CD14-positive monocyte (primary cell): ENCODE measurements around the gene SUZ12. TPM values are rescaled to one million over a fixed set of nuclear protein-coding genes. Genes with fewer than 3 reads are reported as not detected.

Source experiments
- DNase-seq, 3 donors: peaks; one replicate each; pipeline ENCODE4 v3.0.0-alpha.2; 2011 to 2022
- H2AFZ ChIP-seq: 2 replicates; pipeline ENCODE4 v1.6.0; 2012; ENCODE audit warnings: mild to moderate bottlenecking, low read depth, low read length, inconsistent platforms; ENCODE audit not compliant: insufficient read depth, poor library complexity, severe bottlenecking
- H3K27ac ChIP-seq, 2 donors: 1 replicate in 1 of 2; 2 replicates in 1 of 2; pipeline ENCODE4 v1.5.1; 2012 to 2013; ENCODE audit warnings: low read length in 2 of 2, control low read depth in 1 of 2, inconsistent platforms in 1 of 2, low read depth in 1 of 2, mild to moderate bottlenecking in 1 of 2
- H3K27me3 ChIP-seq, 2 donors: one replicate each; pipeline versions ENCODE4 v1.6.0 to v1.6.1; 2011 to 2013; ENCODE audit warnings: low read length in 2 of 2; ENCODE audit not compliant: control insufficient read depth in 2 of 2, insufficient read depth in 2 of 2
- H3K36me3 ChIP-seq, 2 donors: replicated peaks in 1 of 2; 1 replicate in 1 of 2; 2 replicates in 1 of 2; pipeline versions ENCODE4 v1.5.1 to v1.6.1; 2012 to 2013; ENCODE audit warnings: low read length in 2 of 2, control low read depth in 1 of 2, inconsistent platforms in 1 of 2, mild to moderate bottlenecking in 1 of 2; ENCODE audit not compliant: insufficient read depth in 2 of 2, control insufficient read depth in 1 of 2
- H3K4me1 ChIP-seq, 2 donors: 1 replicate in 1 of 2; 2 replicates in 1 of 2; pipeline versions ENCODE4 v1.5.1 to v1.6.1; 2012 to 2013; ENCODE audit warnings: low read length in 2 of 2, control low read depth in 1 of 2, inconsistent platforms in 1 of 2, mild to moderate bottlenecking in 1 of 2, moderate library complexity in 1 of 2; ENCODE audit not compliant: insufficient read depth in 2 of 2, control insufficient read depth in 1 of 2
- H3K4me2 ChIP-seq: replicated peaks from 2 replicates; pipeline ENCODE3; 2012; ENCODE audit warnings: low read length, moderate library complexity, mild to moderate bottlenecking; ENCODE audit not compliant: poor library complexity, severe bottlenecking; ENCODE audit errors: extremely low read depth
- H3K4me3 ChIP-seq, 3 experiments: fragments of 200-600 bp in 1 of 3; sonication (generic) in 1 of 3; replicated peaks in 1 of 3; 1 replicate in 2 of 3; 2 replicates in 1 of 3; pipeline ENCODE4 v1.5.1; 2011 to 2013; ENCODE audit warnings: low read length in 3 of 3, mild to moderate bottlenecking in 3 of 3, control low read depth in 2 of 3, low read depth in 2 of 3, inconsistent platforms in 1 of 3, moderate library complexity in 1 of 3
- H3K79me2 ChIP-seq: 2 replicates; pipeline ENCODE4 v1.6.0; 2012; ENCODE audit warnings: mild to moderate bottlenecking, control low read depth, inconsistent platforms, low read length, moderate library complexity; ENCODE audit not compliant: insufficient read depth
- H3K9ac ChIP-seq: 2 replicates; pipeline ENCODE4 v1.6.0; 2017; ENCODE audit warnings: low read length, mild to moderate bottlenecking; ENCODE audit not compliant: insufficient read depth, poor library complexity, severe bottlenecking
- H3K9me3 ChIP-seq, 2 donors: replicated peaks in 1 of 2; 1 replicate in 1 of 2; 2 replicates in 1 of 2; pipeline versions ENCODE4 v1.5.1 to v1.6.1; 2012 to 2013; ENCODE audit warnings: low read length in 2 of 2, control low read depth in 1 of 2; ENCODE audit not compliant: control insufficient read depth in 1 of 2, insufficient read depth in 1 of 2
- H4K20me1 ChIP-seq: 2 replicates; pipeline ENCODE4 v1.6.0; 2012; ENCODE audit warnings: mild to moderate bottlenecking, low read length, control low read depth, moderate library complexity; ENCODE audit not compliant: insufficient read depth
- H3K27ac Mint-ChIP-seq, 7 donors: one replicate each; pipeline ENCODE4 v1.8.0; 2020; ENCODE audit warnings: mild to moderate bottlenecking in 7 of 7, mixed read lengths in 7 of 7, moderate library complexity in 6 of 7, inconsistent platforms in 2 of 7
- H3K27me3 Mint-ChIP-seq, 3 donors: one replicate each; pipeline ENCODE4 v1.8.0; 2021 to 2022; ENCODE audit warnings: low read depth in 3 of 3, mild to moderate bottlenecking in 3 of 3, mixed read lengths in 3 of 3, moderate library complexity in 3 of 3, inconsistent platforms in 1 of 3
- H3K36me3 Mint-ChIP-seq, 2 donors: one replicate each; pipeline ENCODE4 v1.8.0; 2020; ENCODE audit warnings: mixed read lengths in 2 of 2, inconsistent platforms in 1 of 2, mild to moderate bottlenecking in 1 of 2
- H3K4me1 Mint-ChIP-seq: one replicate; pipeline ENCODE4 v1.8.0; 2020; ENCODE audit warnings: mild to moderate bottlenecking, mixed read lengths
- H3K4me3 Mint-ChIP-seq, 2 donors: one replicate each; pipeline ENCODE4 v1.8.0; 2020; ENCODE audit warnings: mild to moderate bottlenecking in 2 of 2, mixed read lengths in 2 of 2, moderate library complexity in 1 of 2
- H3K9me3 Mint-ChIP-seq, 7 donors: one replicate each; pipeline ENCODE4 v1.8.0; 2020 to 2022; ENCODE audit warnings: mixed read lengths in 7 of 7, mild to moderate bottlenecking in 6 of 7, moderate library complexity in 6 of 7, inconsistent platforms in 2 of 7
- CTCF ChIP-seq: fragments of 200-600 bp; IDR thresholded peaks from one replicate; pipeline ENCODE4 v1.8.0; 2022; ENCODE audit warnings: antibody characterized with exemption, mild to moderate bottlenecking
- WGBS: methylation state at CpG from one replicate; pipeline ENCODE4 v1.1.5; 2013; ENCODE audit warnings: missing lambda C conversion rate; ENCODE audit not compliant: insufficient coverage; 5-methylcytosine and 5-hydroxymethylcytosine counted together
- intact Hi-C, 2 donors: fragments of 100-400 bp; cut with micrococcal nuclease; formaldehyde crosslinking; loops; one replicate each; pipeline versions ENCODE4 v1.15.0 to v1.15.1; 2023
- polyA plus RNA-seq, 3 donors: library from polyadenylated mRNA; depleted of rRNA in 1 of 3; unstranded in 2 of 3; stranded (reverse) in 1 of 3; fragments of 300-500 nt in 2 of 3; fragments of >200 nt in 1 of 3; fragmentation: Illumina TruSeq in 2 of 3; gene quantifications; 1 replicate in 2 of 3; 2 replicates in 1 of 3; pipeline ENCODE4 v1.2.3, GENCODE V29; 2012 to 2021

The SUZ12 gene
- polyA plus RNA-seq, 3 donors = 6.3 to 9.9 (median 7.9) TPM

GRCh38 chr17:31900877-31901276 is 35.9 kb upstream of the SUZ12 start:
- no peak overlapping the region for H3K27ac Mint-ChIP-seq
- DNase-seq = peak; percentile 12 to 43 (median 36)
- intact Hi-C loops = loop anchor here (2.0 to 5.0 kb wide), 2 partner anchors 36 to 44 kb away; partner anchors contain the start of genes COPRS (in 2 of the 2) and SUZ12 (in 1 of the 2)
- H3K4me3 Mint-ChIP-seq = no peak overlapping the region
- Histone ChIP-seq H3K9me3 (no peaks in the 10 kb centered on the region), H3K4me2 (peak overlapping the region; percentile 85), H3K4me3 (peak overlapping the region; percentile 85 to 95 (median 92)), H3K79me2 (peaks cover 53% of the 10 kb centered on the region), H3K9ac (peak overlapping the region; percentile 73), H3K4me1 (peaks cover 12% of the 10 kb centered on the region in 2 donors), H2AFZ (peak overlapping the region; percentile 84), H3K27ac (peak overlapping the region in 1 of 2 donors; percentile 85), H3K36me3 (peaks cover 31 to 38% of the 10 kb centered on the region in 2 donors), H4K20me1 (peaks cover 5% of the 10 kb centered on the region), H3K27me3 (no peaks in the 10 kb centered on the region)
- peaks cover 0 to 4% (median 0%) of the 10 kb centered on the region in 3 donors for H3K27me3 Mint-ChIP-seq
- WGBS = no CpG with 5 or more reads among the region's 5 CpGs
- peaks cover 3% of the 10 kb centered on the region for H3K4me1 Mint-ChIP-seq
- TF ChIP-seq CTCF = no peak
- peaks cover 28 to 40% of the 10 kb centered on the region in 2 donors for H3K36me3 Mint-ChIP-seq
- H3K9me3 Mint-ChIP-seq = no peaks in the 10 kb centered on the region

DNA sequence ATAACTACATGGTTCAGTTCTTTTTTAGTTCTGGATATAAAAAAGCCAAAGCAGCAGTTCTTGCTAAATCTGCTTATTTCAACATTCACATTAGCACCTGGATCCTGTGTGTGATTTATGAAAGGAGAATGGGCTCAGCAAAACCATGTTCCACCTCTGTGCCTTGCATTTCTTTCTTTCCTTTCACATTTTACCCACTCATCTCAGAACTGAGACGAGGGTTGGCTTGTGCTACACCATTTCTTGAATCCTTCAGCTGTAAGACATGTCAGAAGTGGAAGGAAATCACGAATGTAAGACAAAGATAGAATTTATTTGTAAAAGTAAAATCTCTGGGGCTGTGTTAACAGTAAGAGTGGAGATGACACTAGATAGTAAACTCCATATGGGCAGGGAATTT is 34.1 kb upstream of the SUZ12 start:
- Histone ChIP-seq H3K36me3 (peaks cover 16 to 20% of the 10 kb centered on the region in 2 donors), H3K9me3 (no peaks in the 10 kb centered on the region), H3K27ac (no peak overlapping the region), H3K4me3 (no peak overlapping the region), H3K4me2 (no peak overlapping the region), H3K27me3 (no peaks in the 10 kb centered on the region), H3K4me1 (peaks cover 12% of the 10 kb centered on the region in 2 donors), H4K20me1 (peaks cover 5% of the 10 kb centered on the region), H3K9ac (no peak overlapping the region), H2AFZ (peak overlapping the region; percentile 67), H3K79me2 (peaks cover 38% of the 10 kb centered on the region)
- TF ChIP-seq CTCF = no peak
- no CpG with 5 or more reads among the region's 2 CpGs for whole genome bisulfite sequencing
- Mint-ChIP-seq H3K9me3 (no peaks in the 10 kb centered on the region), H3K27me3 (peaks cover 0 to 6% (median 1%) of the 10 kb centered on the region in 3 donors), H3K36me3 (peaks cover 16 to 22% of the 10 kb centered on the region in 2 donors), H3K27ac (no peak overlapping the region), H3K4me3 (no peak overlapping the region), H3K4me1 (peaks cover 3% of the 10 kb centered on the region)
- intact Hi-C loops = loop anchor here (5.0 kb wide), 1 partner anchor 45 kb away; the partner anchor contains the start of gene COPRS (in 2 of the 2)
- no peak for DNase-seq
